ENCODE data around the gene ITPR1.

Gene ITPR1

GRCh38 chr3:4729061-4729973 is 236.2 kb downstream of the ITPR1 start:
- no peak for DNase-seq

- peak; percentile 32 for DNase-seq
Observed at GRCh38 chr3:4730719-4731118, 237.6 kb downstream of the ITPR1 start.

- no peak for DNase-seq
Observed at GRCh38 chr3:4731543-4732111, 238.5 kb downstream of the ITPR1 start.

- DNase-seq = no peak
Observed at GRCh38 chr3:4732925-4733324, 239.8 kb downstream of the ITPR1 start.

GRCh38 chr3:4734454-4734853 is 241.3 kb downstream of the ITPR1 start:
- DNase-seq = no peak

- no peak for DNase-seq
Observed at GRCh38 chr3:4735243-4735642, 242.1 kb downstream of the ITPR1 start.

GRCh38 chr3:4736284-4736861 is 243.2 kb downstream of the ITPR1 start:
- DNase-seq = no peak

- DNase-seq = no peak
Observed at GRCh38 chr3:4738737-4739274, 245.7 kb downstream of the ITPR1 start.

- no peak for DNase-seq
Observed at GRCh38 chr3:4739289-4740236, 246.4 kb downstream of the ITPR1 start.

GRCh38 chr3:4740397-4741105 is 247.4 kb downstream of the ITPR1 start:
- no peak for DNase-seq

GRCh38 chr3:4741106-4741403 is 247.9 kb downstream of the ITPR1 start:
- no peak for DNase-seq

GRCh38 chr3:4741404-4742307 is 248.5 kb downstream of the ITPR1 start:
- no peak for DNase-seq

- no peak for DNase-seq
Observed at GRCh38 chr3:4742359-4742758, 249.2 kb downstream of the ITPR1 start.

GRCh38 chr3:4743371-4743770 is 250.2 kb downstream of the ITPR1 start:
- no peak for DNase-seq

- DNase-seq = no peak
Observed at GRCh38 chr3:4744405-4745234, 251.5 kb downstream of the ITPR1 start.

GRCh38 chr3:4745235-4745610 is 252.1 kb downstream of the ITPR1 start:
- no peak for DNase-seq

GRCh38 chr3:4746241-4746958 is 253.3 kb downstream of the ITPR1 start:
- DNase-seq = no peak

GRCh38 chr3:4748127-4748526 is 255.0 kb downstream of the ITPR1 start:
- no peak for DNase-seq

GRCh38 chr3:4748701-4749378 is 255.7 kb downstream of the ITPR1 start:
- no peak for DNase-seq

Data from NCI-H1092 (cell line).